NCI-H1436 (cell line): ENCODE results near the gene ATP6V0C.

Experiments used
- DNase-seq: peaks from one replicate; lab custom pipeline; 2025; lab: John Stamatoyannopoulos, UW

Gene ATP6V0C

GRCh38 chr16:2490190-2491105, 23.3 kb upstream of the ATP6V0C start:
- no peak for DNase-seq

- DNase-seq, result no peak
These were observed 21.5 kb upstream of the ATP6V0C start for GRCh38 chr16:2492292-2492691.

GRCh38 chr16:2493605-2494004, 20.1 kb upstream of the ATP6V0C start:
- no peak for DNase-seq

- no peak for DNase-seq
These were observed 19.1 kb upstream of the ATP6V0C start for GRCh38 chr16:2494616-2495015.

GRCh38 chr16:2495041-2495440, 18.7 kb upstream of the ATP6V0C start:
- DNase-seq, result no peak

GRCh38 chr16:2496223-2497115, 17.3 kb upstream of the ATP6V0C start:
- no peak for DNase-seq

GRCh38 chr16:2497116-2497630, 16.6 kb upstream of the ATP6V0C start:
- no peak for DNase-seq

- DNase-seq, result no peak
These were observed 15.9 kb upstream of the ATP6V0C start for GRCh38 chr16:2497695-2498484.

- DNase-seq, result no peak
These were observed 15.1 kb upstream of the ATP6V0C start for GRCh38 chr16:2498531-2499253.

GRCh38 chr16:2499454-2499853, 14.3 kb upstream of the ATP6V0C start:
- DNase-seq, result no peak

- DNase-seq, result no peak
These were observed 13.8 kb upstream of the ATP6V0C start for GRCh38 chr16:2499890-2500429.

GRCh38 chr16:2500430-2500917, 13.3 kb upstream of the ATP6V0C start:
- no peak for DNase-seq

- peak; percentile 80 for DNase-seq
These were observed 12.6 kb upstream of the ATP6V0C start for GRCh38 chr16:2500918-2501750.

GRCh38 chr16:2501946-2502895, 11.5 kb upstream of the ATP6V0C start:
- no peak for DNase-seq

GRCh38 chr16:2505695-2506094, 8.1 kb upstream of the ATP6V0C start:
- DNase-seq, result no peak

- DNase-seq, result no peak
These were observed 6.6 kb upstream of the ATP6V0C start for GRCh38 chr16:2507052-2507659.

GRCh38 chr16:2507665-2508064, 6.1 kb upstream of the ATP6V0C start:
- DNase-seq, result no peak

GRCh38 chr16:2508722-2509400, 4.9 kb upstream of the ATP6V0C start:
- no peak for DNase-seq
